T1000 (cell line): ENCODE measurements around the gene PIGU.
"Not testable (repeated sequence)": the region's sequence is repeated elsewhere in the genome, so short reads cannot be mapped to it uniquely, and the experiment has no call there.

Source experiments
- DNase-seq: peaks from one replicate; lab custom pipeline; 2025; ENCODE audit warnings: mixed read lengths; lab: John Stamatoyannopoulos, UW

The PIGU gene

GRCh38 chr20:34661811-34662210 is 15.1 kb downstream of the PIGU start:
- not testable (repeated sequence) for DNase-seq

DNA sequence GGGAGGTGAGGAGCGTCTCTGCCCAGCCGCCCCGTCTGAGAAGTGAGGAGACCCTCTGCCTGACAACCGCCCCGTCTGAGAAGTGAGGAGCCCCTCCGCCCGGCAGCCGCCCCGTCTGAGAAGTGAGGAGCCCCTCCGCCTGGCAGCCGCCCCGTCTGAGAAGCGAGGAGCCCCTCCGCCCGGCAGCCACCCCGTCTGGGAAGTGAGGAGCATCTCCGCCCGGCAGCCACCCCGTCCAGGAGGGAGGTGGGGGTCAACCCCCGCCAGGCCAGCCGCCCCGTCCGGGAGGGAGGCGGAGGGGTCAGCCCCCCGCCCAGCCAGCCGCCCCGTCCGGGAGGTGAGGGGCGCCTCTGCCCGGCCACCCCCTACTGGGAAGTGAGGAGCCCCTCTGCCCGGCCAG is 18.2 kb downstream of the PIGU start:
- DNase-seq = not testable (repeated sequence)

DNA sequence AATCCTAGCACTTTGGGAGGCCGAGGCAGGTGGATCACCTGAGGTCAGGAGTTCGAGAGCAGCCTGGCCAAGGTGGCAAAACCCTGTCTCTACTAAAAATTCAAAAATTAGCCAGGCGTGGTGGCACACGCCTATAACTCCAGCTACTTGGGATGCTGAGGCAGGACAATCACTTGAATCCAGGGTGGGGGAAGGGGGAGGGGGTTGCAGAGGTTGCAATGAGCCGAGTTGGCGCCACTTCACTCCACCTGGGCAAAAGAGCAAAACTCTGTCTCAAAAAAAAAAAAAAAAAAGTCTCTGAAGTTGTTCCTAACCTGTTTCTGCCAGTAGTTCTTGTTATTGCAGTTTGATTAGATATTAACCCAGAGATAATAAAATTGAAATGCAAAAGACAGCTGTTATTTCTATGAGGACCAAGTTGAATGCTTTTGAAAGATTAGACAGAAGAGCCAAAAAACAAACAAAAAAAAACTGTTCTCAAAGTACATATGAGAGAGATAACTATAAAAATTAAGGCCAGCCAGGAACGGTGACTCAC is 22.6 kb downstream of the PIGU start:
- DNase-seq = no peak

DNA sequence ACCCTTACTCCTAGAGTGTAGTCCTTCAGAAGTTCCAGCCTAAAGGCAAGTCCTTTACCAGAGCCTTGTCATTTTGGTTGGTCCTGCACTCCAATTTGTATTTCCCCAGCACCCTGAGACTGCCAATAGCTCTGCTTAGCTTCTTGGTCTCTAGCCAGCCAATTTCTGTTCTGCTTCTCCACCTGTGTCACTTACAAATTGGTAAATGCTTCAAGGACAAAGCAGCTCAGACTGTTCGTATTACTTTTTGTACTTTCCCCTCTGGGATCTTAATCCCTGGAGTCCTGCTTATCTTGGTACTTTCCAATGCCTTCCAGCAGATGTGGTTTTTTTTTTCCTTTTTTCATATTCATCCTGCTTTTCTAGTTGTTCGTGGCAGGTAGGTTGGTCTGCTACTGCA is 25.7 kb downstream of the PIGU start:
- DNase-seq = no peak

DNA sequence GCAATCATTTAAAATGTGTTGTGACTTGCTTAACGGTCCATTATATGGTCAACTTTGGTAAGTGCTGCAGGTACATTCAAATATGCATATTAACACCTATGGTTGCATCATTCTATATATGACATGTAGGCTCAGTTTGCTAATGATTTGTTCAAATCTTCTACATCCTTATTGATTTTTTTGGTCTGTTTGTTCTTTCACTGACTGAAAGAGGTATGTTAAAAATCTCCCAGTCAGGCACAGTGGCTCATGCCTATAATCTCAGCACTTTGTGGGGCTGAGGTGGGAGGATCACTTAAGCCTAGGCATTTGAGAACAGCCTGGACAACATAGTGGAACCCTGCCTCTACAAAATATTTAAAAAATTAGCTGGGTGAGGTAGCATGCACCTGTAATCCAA is 29.2 kb downstream of the PIGU start:
- no peak for DNase-seq

- no peak for DNase-seq
Observed at GRCh38 chr20:34644951-34645350, 31.9 kb downstream of the PIGU start.

DNA sequence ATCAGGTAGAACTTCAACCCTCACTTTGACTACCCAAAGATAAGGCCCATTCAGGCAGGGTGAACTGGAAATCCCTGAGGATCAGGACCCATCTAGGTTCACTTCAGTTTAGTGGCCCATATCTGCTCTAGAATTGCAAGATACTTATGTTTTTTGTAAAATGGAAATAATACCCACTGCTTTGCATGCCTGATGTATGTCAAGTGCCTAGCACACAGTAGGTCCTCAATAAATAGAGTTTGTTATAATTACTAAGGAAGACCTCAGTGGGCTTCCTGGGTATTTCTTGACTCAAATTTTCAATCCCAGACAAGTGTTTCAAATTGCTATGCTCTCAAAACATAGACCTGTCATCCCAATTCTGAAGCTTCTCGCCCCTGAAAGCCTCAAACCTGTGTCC is 32.5 kb downstream of the PIGU start:
- no peak for DNase-seq

GRCh38 chr20:34643928-34644327 is 33.0 kb downstream of the PIGU start:
- DNase-seq = no peak

GRCh38 chr20:34642009-34642408 is 34.9 kb downstream of the PIGU start:
- DNase-seq = no peak

GRCh38 chr20:34639755-34640222 is 37.1 kb downstream of the PIGU start:
- no peak for DNase-seq

DNA sequence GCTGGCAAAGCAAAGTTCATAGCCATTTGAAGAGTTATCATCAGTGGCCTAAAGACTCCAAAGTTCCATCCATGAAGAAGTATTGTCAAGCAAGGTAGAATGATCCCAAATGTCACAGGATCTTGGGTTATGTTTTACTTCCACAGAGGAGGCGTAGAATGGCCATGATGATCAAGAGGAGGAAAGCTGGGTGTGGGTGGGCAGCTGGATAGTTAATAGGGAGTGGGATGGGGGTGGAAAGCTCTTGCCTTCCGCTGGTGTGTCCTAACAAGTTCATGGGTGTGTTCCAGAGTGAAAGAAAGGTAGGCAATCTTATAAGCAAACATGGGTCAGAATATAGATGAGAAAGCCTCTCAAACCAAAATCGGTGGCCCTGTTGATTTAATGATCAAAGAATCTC is 38.4 kb downstream of the PIGU start:
- no peak for DNase-seq

DNA sequence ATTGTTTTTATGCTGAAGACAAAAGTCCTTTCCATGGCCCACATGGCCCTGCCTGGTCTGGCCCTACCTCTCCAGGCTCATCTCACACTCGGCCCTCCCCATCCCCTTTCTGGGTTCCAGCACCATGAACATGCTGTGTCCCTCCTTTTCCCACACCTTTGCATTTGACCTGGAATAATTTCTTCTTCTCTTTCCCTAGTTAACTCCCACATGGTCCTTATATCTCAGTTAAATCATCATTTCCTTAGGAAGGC is 38.9 kb downstream of the PIGU start:
- no peak for DNase-seq

DNA sequence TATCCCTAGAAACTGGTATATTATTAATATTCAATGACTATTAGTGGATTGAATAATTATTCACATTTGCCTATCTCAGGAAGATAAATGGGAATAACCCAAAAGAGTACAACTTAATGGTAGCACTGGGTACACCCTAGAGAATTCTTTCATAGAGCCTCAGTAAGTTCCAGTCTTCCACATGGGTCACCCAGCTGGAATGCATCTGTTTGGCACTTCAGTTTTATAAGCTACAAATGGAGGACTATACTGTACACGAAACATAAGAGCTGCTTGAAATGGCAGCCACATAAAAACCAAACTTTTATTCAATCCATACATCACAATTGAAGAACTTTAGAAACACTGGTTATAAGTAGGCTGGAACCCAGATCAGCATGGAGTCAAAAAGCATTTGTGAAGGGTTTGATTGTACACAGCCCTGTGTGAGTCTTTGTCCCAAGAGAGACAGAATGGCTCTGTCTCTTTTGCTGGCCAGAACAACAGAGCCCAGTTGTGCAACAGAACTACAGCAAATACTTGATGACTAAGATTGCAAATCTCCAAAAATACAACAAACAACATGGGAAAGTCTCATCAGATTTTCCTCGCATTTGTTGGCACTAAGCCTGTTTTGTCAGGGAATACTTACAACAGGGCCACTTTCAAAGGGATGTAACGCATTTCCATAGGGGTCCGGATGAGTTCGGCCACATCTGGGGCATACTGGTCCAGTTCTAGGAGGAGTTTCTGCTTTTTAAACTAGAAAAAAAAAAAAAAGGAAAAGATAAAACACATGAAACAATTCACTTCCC is 39.5 kb downstream of the PIGU start:
- no peak for DNase-seq

DNA sequence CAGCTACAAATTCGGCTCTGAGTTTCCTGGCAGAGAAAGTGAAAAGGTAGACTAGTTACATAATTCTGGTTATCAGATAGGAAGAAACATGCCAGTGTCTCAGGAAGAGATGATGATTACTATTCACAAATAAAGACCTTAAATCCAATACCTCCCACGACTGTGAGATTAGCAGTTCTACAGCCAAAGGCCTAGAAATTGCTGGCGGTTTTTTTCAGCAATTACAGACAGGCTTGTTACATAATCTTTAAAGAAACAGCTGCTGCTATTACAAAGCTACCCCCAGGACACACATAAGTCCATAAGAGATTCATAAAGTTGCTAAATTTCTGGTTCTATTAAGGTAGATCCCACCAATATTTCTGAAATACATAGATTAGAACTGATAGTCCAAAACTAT is 40.2 kb downstream of the PIGU start:
- no peak for DNase-seq

DNA sequence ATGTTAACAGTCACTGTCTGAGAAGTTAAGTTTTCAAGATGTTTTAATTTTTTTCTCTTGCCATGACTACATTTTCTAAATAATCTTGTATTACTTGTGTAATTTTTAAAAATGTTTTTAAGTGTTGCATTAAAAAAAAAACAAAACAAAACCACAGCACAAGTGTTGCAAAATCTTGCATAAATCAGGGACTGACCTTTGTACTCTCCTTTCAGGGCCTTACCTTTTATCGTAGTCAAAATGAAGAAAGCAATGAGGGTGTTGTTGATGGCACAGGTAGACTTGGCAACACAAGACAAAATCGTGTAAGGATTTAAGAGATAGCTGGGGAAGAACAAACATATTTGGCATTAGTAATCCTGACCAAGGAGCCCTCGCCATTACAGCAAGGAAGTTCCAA is 42.5 kb downstream of the PIGU start:
- DNase-seq = no peak

DNA sequence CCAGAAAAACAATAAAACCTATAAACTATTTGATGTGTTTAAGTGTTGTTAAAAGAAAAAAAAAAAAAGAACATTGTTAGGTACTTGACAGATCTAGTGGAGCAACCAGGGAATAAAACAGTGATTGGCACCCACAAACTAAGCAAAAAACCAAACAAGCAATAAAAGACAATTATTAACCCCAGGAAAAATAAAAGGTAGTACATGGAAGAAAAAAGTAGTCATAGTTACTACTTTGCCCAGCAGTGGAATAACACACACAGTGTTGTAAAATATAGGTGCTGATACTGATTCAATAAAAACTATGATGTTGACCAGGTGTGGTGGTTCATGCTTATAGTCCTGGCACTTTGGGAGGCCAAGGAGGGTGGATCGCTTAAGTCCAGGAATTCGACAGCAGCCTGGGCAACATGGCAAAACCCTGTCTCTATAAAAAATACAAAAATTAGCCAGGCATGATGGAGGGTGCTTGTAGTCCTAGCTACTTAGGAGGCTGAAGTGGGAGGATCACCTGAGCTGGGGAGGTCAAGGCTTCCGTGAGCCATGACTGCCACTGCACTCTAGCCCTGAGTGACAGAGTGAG is 43.9 kb downstream of the PIGU start:
- DNase-seq = no peak

DNA sequence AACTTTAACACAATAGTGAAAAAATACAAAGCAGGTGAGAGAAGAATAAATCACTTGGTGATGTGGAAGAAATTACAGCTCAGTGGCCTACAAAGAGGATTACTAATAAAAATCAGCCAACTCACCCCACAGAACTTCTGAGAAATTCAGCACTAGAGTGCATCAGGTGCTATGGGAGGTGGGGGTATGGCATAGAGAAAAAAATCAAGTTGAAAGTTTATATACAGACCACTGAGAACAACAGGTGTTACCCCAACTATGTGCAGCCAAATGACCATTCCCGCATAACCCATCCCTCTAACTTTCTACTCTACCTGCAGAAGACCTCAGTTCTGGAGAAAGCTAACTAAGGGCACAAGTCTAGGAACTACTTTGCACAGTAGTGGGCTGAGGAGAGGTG is 47.0 kb downstream of the PIGU start:
- no peak for DNase-seq

- DNase-seq = no peak
Observed at GRCh38 chr20:34629342-34629741, 47.5 kb downstream of the PIGU start.

DNA sequence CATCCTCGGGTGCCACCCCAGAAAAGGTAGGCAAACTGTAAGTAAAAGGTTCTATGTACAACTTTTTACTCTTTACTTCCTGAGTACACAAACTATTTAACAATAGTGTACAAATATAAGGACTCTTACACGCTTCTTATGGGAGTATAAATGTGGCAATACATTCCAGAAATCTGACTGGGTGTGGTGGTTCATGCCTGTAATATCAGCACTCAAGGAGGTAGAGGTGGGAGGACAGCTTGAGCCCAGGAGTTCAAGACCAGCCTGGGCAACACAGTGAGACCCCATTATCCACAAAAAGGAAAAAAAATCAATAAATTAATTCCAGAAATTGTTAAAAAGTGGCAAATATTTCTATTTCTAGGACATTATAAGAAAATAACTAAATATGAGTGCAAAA is 48.9 kb downstream of the PIGU start:
- no peak for DNase-seq

DNA sequence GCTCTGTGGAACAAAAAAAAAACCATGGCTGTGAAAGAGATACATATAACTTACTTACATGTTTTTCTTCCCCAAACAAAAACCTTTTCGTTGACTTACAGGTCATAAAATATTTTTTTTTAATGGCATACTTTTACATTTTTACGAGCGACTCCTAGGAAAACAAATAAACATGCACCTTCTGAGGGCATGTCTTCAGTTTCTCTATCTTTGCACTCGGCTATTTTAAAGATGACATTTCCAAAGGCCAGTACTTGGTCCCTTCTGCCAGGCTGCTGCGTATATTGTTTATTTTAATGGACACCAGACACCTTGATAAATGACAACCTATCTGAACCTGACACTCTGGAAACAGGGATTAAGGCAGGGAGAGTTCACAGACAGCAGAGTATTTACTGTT is 49.4 kb downstream of the PIGU start:
- no peak for DNase-seq

GRCh38 chr20:34626992-34627391 is 49.9 kb downstream of the PIGU start:
- DNase-seq = no peak

DNA sequence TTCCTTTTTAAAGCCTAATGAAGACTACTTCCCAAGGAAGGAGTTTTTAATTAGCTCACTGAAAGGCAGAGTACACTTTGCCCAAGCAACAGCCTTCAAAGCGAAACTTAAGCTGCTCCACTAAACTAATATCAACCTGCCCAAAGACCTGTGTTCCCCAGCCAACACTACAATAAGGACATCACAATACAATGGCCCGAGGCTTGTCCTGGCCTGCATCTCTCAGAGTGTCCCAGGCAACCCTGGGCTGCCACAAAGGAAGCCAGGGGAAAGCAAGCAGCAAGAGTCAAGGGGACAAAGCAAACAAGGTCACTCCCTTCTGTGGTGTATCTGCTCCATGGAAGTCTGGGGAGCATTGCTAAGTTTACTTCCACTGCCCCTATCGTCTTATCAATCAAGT is 52.3 kb downstream of the PIGU start:
- DNase-seq = no peak

GRCh38 chr20:34622821-34623451 is 54.0 kb downstream of the PIGU start:
- no peak for DNase-seq
